Thyroid gland (tissue), 4 donors: ENCODE measurements around the gene MTF1.

ENCODE experiments used
- POLR2A ChIP-seq, 2 donors: fragments of 450-650 bp; IDR thresholded peaks; one replicate each; pipeline ENCODE4 v1.6.1; 2017; ENCODE audit warnings: antibody characterized with exemption in 2 of 2, mild to moderate bottlenecking in 2 of 2, moderate library complexity in 1 of 2
- TF ChIP-seq, protein P1 (sequence below), 6 experiments: fragments of 200-600 bp in 3 of 6; fragments of 450-650 bp in 3 of 6; sonication (generic) in 3 of 6; IDR thresholded peaks; one replicate each; pipeline ENCODE4 v1.5.1; 2016 to 2019; ENCODE audit warnings: antibody characterized with exemption in 6 of 6, mild to moderate bottlenecking in 2 of 6, inconsistent platforms in 1 of 6, moderate library complexity in 1 of 6

DNA sequence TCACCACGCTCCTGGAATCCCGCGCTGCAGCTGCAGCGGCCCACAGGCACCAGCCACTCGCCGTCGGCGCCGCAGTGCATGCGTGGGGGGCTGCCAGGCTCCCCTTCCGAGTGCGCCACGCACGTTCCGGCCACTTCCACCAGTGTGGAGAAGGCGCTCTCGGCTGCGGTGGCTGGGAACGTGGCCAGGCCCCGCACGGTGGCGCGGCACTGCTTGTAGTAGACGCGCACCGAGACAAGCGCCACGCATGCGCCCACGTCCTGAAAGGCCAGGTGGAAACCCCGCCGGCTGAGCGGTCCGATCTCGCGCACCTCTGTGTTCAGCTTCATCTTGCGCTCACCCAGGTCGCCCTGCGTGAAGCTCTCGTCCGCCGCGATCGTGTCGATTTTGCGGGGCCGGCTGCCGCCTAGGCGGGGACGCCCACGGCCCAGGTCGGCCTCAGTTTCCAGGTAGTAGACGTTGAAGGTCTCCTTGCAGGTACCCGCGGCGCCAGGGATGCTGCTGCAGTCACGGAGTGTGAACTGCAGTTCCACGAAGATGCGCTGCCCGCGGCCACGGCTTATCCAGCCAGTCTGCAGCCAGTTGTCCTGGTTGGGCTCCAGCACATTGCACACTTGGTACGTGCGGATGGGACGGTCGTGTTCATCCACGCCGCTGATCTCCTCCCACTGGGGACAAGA is 97.8 kb downstream of the MTF1 start:
- TF ChIP-seq, protein P1, sequence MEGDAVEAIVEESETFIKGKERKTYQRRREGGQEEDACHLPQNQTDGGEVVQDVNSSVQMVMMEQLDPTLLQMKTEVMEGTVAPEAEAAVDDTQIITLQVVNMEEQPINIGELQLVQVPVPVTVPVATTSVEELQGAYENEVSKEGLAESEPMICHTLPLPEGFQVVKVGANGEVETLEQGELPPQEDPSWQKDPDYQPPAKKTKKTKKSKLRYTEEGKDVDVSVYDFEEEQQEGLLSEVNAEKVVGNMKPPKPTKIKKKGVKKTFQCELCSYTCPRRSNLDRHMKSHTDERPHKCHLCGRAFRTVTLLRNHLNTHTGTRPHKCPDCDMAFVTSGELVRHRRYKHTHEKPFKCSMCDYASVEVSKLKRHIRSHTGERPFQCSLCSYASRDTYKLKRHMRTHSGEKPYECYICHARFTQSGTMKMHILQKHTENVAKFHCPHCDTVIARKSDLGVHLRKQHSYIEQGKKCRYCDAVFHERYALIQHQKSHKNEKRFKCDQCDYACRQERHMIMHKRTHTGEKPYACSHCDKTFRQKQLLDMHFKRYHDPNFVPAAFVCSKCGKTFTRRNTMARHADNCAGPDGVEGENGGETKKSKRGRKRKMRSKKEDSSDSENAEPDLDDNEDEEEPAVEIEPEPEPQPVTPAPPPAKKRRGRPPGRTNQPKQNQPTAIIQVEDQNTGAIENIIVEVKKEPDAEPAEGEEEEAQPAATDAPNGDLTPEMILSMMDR (IDR thresholded peaks at IDR 0.05) = no peak
- no peak for TF ChIP-seq POLR2A (IDR thresholded peaks at IDR 0.05)
